IMR-90 (cell line): ENCODE results near the gene ABHD1. TPM values are rescaled to one million over a fixed set of nuclear protein-coding genes. Genes with fewer than 3 reads are reported as not detected.

Source experiments
- ATAC-seq: fragments of 200-7000 bp; cut with Tn5 transposase; 2 replicates; pipeline ENCODE4 v1.9.1; 2020; ENCODE audit warnings: low read depth, mild to moderate bottlenecking, moderate library complexity
- BruUV-seq: library from RNA; stranded (reverse); fragments of 400-500 nt; replicated peaks from 2 replicates; lab custom pipeline; 2021; lab: Mats Ljungman, UMichigan
- CTCF ChIA-PET: fragments of 300-600 bp; formaldehyde crosslinking; extraction: SDS; loops from one replicate; lab custom pipeline; 2021; ENCODE audit warnings: antibody characterized with exemption; lab: Yijun Ruan, JAX
- POLR2A ChIA-PET: fragments of 300-600 bp; sonication (Branson Sonifier 250); formaldehyde crosslinking; loops from one replicate; lab custom pipeline; 2022; ENCODE audit warnings: antibody characterized with exemption; ENCODE audit not compliant: unreplicated experiment; lab: Charles Lee
- DNase-seq: peaks from one replicate; pipeline ENCODE4 v3.0.0; 2013
- H2AFZ ChIP-seq: replicated peaks from 2 replicates; pipeline ENCODE3; 2013; ENCODE audit warnings: low read length, mild to moderate bottlenecking; ENCODE audit not compliant: poor library complexity
- H2AK5ac ChIP-seq: 2 replicates; pipeline ENCODE4 v1.6.1; 2013; ENCODE audit warnings: low read depth, low read length, inconsistent platforms
- H2AK9ac ChIP-seq: replicated peaks from 2 replicates; pipeline ENCODE3; 2013; ENCODE audit warnings: mild to moderate bottlenecking, low read depth, low read length, moderate library complexity; ENCODE audit not compliant: poor library complexity
- H2BK120ac ChIP-seq: 2 replicates; pipeline ENCODE4 v1.6.1; 2013; ENCODE audit warnings: low read depth, low read length, inconsistent platforms
- H2BK15ac ChIP-seq: 3 replicates; pipeline ENCODE4 v1.6.1; 2013; ENCODE audit warnings: low read depth, low read length, inconsistent platforms
- H2BK20ac ChIP-seq: 2 replicates; pipeline ENCODE4 v1.6.1; 2013; ENCODE audit warnings: low read depth, mild to moderate bottlenecking, inconsistent platforms, low read length, moderate library complexity
- H2BK5ac ChIP-seq: 2 replicates; pipeline ENCODE4 v1.6.1; 2013; ENCODE audit warnings: mild to moderate bottlenecking, low read depth, low read length, inconsistent platforms; ENCODE audit not compliant: poor library complexity, severe bottlenecking
- H3K14ac ChIP-seq: replicated peaks from 2 replicates; pipeline ENCODE4 v1.6.1; 2013; ENCODE audit warnings: low read depth, low read length, inconsistent platforms
- H3K18ac ChIP-seq: 2 replicates; pipeline ENCODE4 v1.6.1; 2013; ENCODE audit warnings: low read depth, low read length, control low read depth
- H3K23ac ChIP-seq: 2 replicates; pipeline ENCODE4 v1.6.1; 2013; ENCODE audit warnings: low read depth, low read length, inconsistent platforms
- H3K27ac ChIP-seq: 2 replicates; pipeline ENCODE4 v1.5.1; 2013; ENCODE audit warnings: mild to moderate bottlenecking, control low read depth, low read length; ENCODE audit not compliant: insufficient read depth
- H3K27me3 ChIP-seq: 2 replicates; pipeline ENCODE4 v1.6.1; 2013; ENCODE audit warnings: low read length; ENCODE audit not compliant: control insufficient read depth, insufficient read depth
- H3K36me3 ChIP-seq: 2 replicates; pipeline ENCODE4 v1.6.1; 2013; ENCODE audit warnings: low read length, mixed read lengths; ENCODE audit not compliant: control insufficient read depth, insufficient read depth
- H3K4ac ChIP-seq: 2 replicates; pipeline ENCODE4 v1.6.1; 2013; ENCODE audit warnings: low read depth, low read length, inconsistent platforms
- H3K4me1 ChIP-seq: 2 replicates; pipeline ENCODE4 v1.6.1; 2013; ENCODE audit warnings: low read length, mixed read lengths; ENCODE audit not compliant: control insufficient read depth, insufficient read depth
- H3K4me2 ChIP-seq: 2 replicates; pipeline ENCODE4 v1.6.1; 2013; ENCODE audit warnings: low read depth, mild to moderate bottlenecking, control low read depth, low read length, moderate library complexity
- H3K4me3 ChIP-seq: 2 replicates; pipeline ENCODE4 v1.5.1; 2013; ENCODE audit warnings: low read depth, mild to moderate bottlenecking, control low read depth, low read length, moderate library complexity; ENCODE audit not compliant: insufficient read depth
- H3K56ac ChIP-seq: 2 replicates; pipeline ENCODE4 v1.6.1; 2013; ENCODE audit warnings: low read length, inconsistent platforms; ENCODE audit not compliant: insufficient read depth; ENCODE audit errors: extremely low read depth
- H3K79me1 ChIP-seq, 2 experiments: 2 replicates each; pipeline ENCODE4 v1.6.1; 2013; ENCODE audit warnings: low read length in 2 of 2, inconsistent platforms in 1 of 2, low read depth in 1 of 2
- H3K9ac ChIP-seq: 2 replicates; pipeline ENCODE4 v1.6.1; 2013; ENCODE audit warnings: low read depth, low read length, control low read depth
- H3K9me1 ChIP-seq: 2 replicates; pipeline ENCODE4 v1.6.1; 2013; ENCODE audit warnings: low read length, inconsistent platforms; ENCODE audit not compliant: insufficient read depth
- H3K9me3 ChIP-seq: 2 replicates; pipeline ENCODE4 v1.6.1; 2013; ENCODE audit warnings: low read length; ENCODE audit not compliant: control insufficient read depth, insufficient read depth
- H4K20me1 ChIP-seq: 2 replicates; pipeline ENCODE4 v1.6.1; 2013; ENCODE audit warnings: low read length, inconsistent platforms; ENCODE audit not compliant: insufficient read depth
- H4K5ac ChIP-seq: 2 replicates; pipeline ENCODE4 v1.6.1; 2013; ENCODE audit warnings: mild to moderate bottlenecking, low read depth, low read length, control low read depth
- H4K8ac ChIP-seq, 2 experiments: 2 replicates each; pipeline ENCODE4 v1.6.1; 2013; ENCODE audit warnings: low read depth in 2 of 2, low read length in 2 of 2, control low read depth in 1 of 2, inconsistent platforms in 1 of 2
- H4K91ac ChIP-seq: 2 replicates; pipeline ENCODE4 v1.6.1; 2013; ENCODE audit warnings: low read depth, low read length, inconsistent platforms; ENCODE audit not compliant: insufficient read depth
- CEBPB ChIP-seq: IDR thresholded peaks from 2 replicates; pipeline ENCODE4 v1.6.1; 2012; ENCODE audit warnings: low read depth, low read length, improper control_type of control experiment
- CHD1 ChIP-seq: IDR thresholded peaks from 2 replicates; pipeline ENCODE4 v1.6.1; 2012; ENCODE audit warnings: low read depth, low read length, improper control_type of control experiment
- CTCF ChIP-seq: conservative IDR thresholded peaks from 2 replicates; pipeline ENCODE4 v1.5.1; 2012; ENCODE audit warnings: mild to moderate bottlenecking, low read depth, low read length, improper control_type of control experiment
- MAZ ChIP-seq: IDR thresholded peaks from 2 replicates; pipeline ENCODE4 v1.6.1; 2012; ENCODE audit warnings: low read depth, mild to moderate bottlenecking, low read length, improper control_type of control experiment, moderate library complexity, borderline replicate concordance
- NFE2L2 ChIP-seq: fragments of 150-350 bp; IDR thresholded peaks from 2 replicates; pipeline ENCODE4 v1.6.1; 2016; ENCODE audit warnings: low read depth, mild to moderate bottlenecking, low read length
- RAD21 ChIP-seq: IDR thresholded peaks from 2 replicates; pipeline ENCODE4 v1.6.1; 2012; ENCODE audit warnings: low read length, improper control_type of control experiment
- SMC3 ChIP-seq: fragments of 150-350 bp; IDR thresholded peaks from 2 replicates; pipeline ENCODE4 v1.6.1; 2016; ENCODE audit warnings: low read depth, mild to moderate bottlenecking, antibody characterized with exemption, low read length, moderate library complexity
- WGBS, 2 experiments: methylation state at CpG; one replicate each; pipeline versions ENCODE4 v1.1.5 to v1.1.7; 2013; ENCODE audit warnings: missing lambda C conversion rate in 2 of 2; ENCODE audit not compliant: insufficient read length in 1 of 2; ENCODE audit errors: extremely low coverage in 2 of 2; 5-methylcytosine and 5-hydroxymethylcytosine counted together
- dilution Hi-C: fragments of 300-500 bp; cut with HindIII; formaldehyde crosslinking; loops from one replicate; pipeline ENCODE4 v1.14.3; 2018; ENCODE audit warnings: low sequenced_read_pairs; ENCODE audit not compliant: unreplicated experiment
- in situ Hi-C: fragments of 300-500 bp; cut with MboI; formaldehyde crosslinking; loops from 3 replicates; pipeline ENCODE4 v1.14.3; 2019; ENCODE audit warnings: low sequenced_read_pairs, inconsistent platforms, mixed read lengths
- intact Hi-C: fragments of 100-400 bp; cut with micrococcal nuclease; formaldehyde crosslinking; loops from 2 replicates; pipeline ENCODE4 v1.10.0; 2022
- polyA plus RNA-seq, 3 experiments: library from polyadenylated mRNA; depleted of rRNA; stranded (reverse); fragments of >200 nt; gene quantifications; 2 replicates each; pipeline ENCODE4 v1.2.3, GENCODE V29; 2012; ENCODE audit warnings: low replicate concordance in 1 of 3
- total RNA-seq: library from RNA; depleted of rRNA; stranded (reverse); fragments of >200 nt; gene quantifications from 2 replicates; pipeline ENCODE4 v1.2.3, GENCODE V29; 2012

Gene ABHD1
- total and polyA plus RNA-seq, 2 of the 4 experiments (the other 2 are of a cell fraction), result 0.24 TPM; not detected in 1

GRCh38 chr2:27152102-27152795 lies 28.6 kb downstream of the ABHD1 start:
- POLR2A ChIA-PET, result no interaction called here
- dilution Hi-C loops, result no loop called here
- WGBS, 2 experiments, result 94% methylated on average over 3 of the region's 8 CpGs; no CpG with 5 or more reads in 1 of the 2 experiments

More at GRCh38 chr2:27152102-27152795, 28.6 kb downstream of the ABHD1 start:
- H3K27me3 ChIP-seq, result peaks cover 31% of the 10 kb centered on the region
- no peak overlapping the region for H2AK9ac ChIP-seq
- no peak overlapping the region for H3K4me3 ChIP-seq
- H2BK5ac ChIP-seq, result no peak overlapping the region
- H3K56ac ChIP-seq, result no peak overlapping the region
- H3K18ac ChIP-seq, result no peak overlapping the region
- no peak overlapping the region for H3K14ac ChIP-seq
- no peak overlapping the region for H4K91ac ChIP-seq
- no peak overlapping the region for H3K9ac ChIP-seq
- H3K27ac ChIP-seq, result no peak overlapping the region
- no peak for DNase-seq
- no peaks in the 10 kb centered on the region for H3K79me1 ChIP-seq
- H3K9me1 ChIP-seq, result no peaks in the 10 kb centered on the region; the same call in 1 of the 2 replicates
- no peak overlapping the region for H2BK20ac ChIP-seq
- in situ Hi-C loops, result no loop called here
- ATAC-seq, result no peak
- H3K4me1 ChIP-seq, result no peaks in the 10 kb centered on the region
- no peaks in the 10 kb centered on the region; the same call in 1 of the 2 replicates for H4K20me1 ChIP-seq
- no peak overlapping the region for H3K23ac ChIP-seq
- intact Hi-C loops, result no loop called here
- H3K4ac ChIP-seq, result no peak overlapping the region
- no peak overlapping the region for H2AFZ ChIP-seq
- no peak overlapping the region for H4K8ac ChIP-seq
- BruUV-seq, result no TSS peak
- H2AK5ac ChIP-seq, result no peak overlapping the region
- no peak overlapping the region for H4K5ac ChIP-seq
- H3K9me3 ChIP-seq, result no peaks in the 10 kb centered on the region
- no peak overlapping the region for H2BK15ac ChIP-seq
- no peaks in the 10 kb centered on the region for H3K36me3 ChIP-seq
- CTCF ChIA-PET, result no interaction called here
- no peak for TF ChIP-seq CHD1
- no peak for TF ChIP-seq RAD21
- no peak for TF ChIP-seq CEBPB
- TF ChIP-seq NFE2L2, result no peak
- no peak for TF ChIP-seq SMC3
- no peak for TF ChIP-seq CTCF
- no peak for TF ChIP-seq MAZ
- H3K4me2 ChIP-seq, result no peak overlapping the region
- no peak overlapping the region for H2BK120ac ChIP-seq
